Keratinocyte (primary cell): ENCODE results near the gene ATXN7L1. TPM values are rescaled to one million over a fixed set of nuclear protein-coding genes. Genes with fewer than 3 reads are reported as not detected.
A peak's percentile ranks its signal among the peaks of the same experiment; 100 is the strongest.

Experiments
- DNase-seq: peaks from one replicate; pipeline ENCODE4 v3.0.0-alpha.2; 2011; ENCODE audit warnings: low read depth, missing footprints, low spot score
- FAIRE-seq: peaks from 2 replicates; lab custom pipeline; 2011; peaks lifted over from hg19 to GRCh38; lab: Jason Lieb, UNC
- H2AFZ ChIP-seq: 2 replicates; pipeline ENCODE4 v1.6.0; 2012; ENCODE audit warnings: low read length, control low read depth, inconsistent platforms; ENCODE audit not compliant: control insufficient read depth
- H3K27ac ChIP-seq: 2 replicates; pipeline ENCODE4 v1.5.1; 2011; ENCODE audit warnings: low read length; ENCODE audit not compliant: control insufficient read depth, insufficient read depth
- H3K27me3 ChIP-seq: 3 replicates; pipeline ENCODE4 v1.6.0; 2011; ENCODE audit warnings: low read length; ENCODE audit not compliant: control insufficient read depth, insufficient read depth; ENCODE audit errors: extremely low read depth
- H3K36me3 ChIP-seq, 2 experiments: 2 replicates in 1 of 2; 3 replicates in 1 of 2; pipeline ENCODE4 v1.5.1; 2011; ENCODE audit warnings: low read length in 2 of 2, mild to moderate bottlenecking in 1 of 2; ENCODE audit not compliant: control insufficient read depth in 2 of 2, insufficient read depth in 2 of 2; ENCODE audit errors: extremely low read depth in 1 of 2
- H3K4me1 ChIP-seq: 3 replicates; pipeline ENCODE4 v1.5.1; 2011; ENCODE audit warnings: low read length; ENCODE audit not compliant: control insufficient read depth, insufficient read depth; ENCODE audit errors: extremely low read depth
- H3K4me2 ChIP-seq: 3 replicates; pipeline ENCODE4 v1.6.0; 2011; ENCODE audit warnings: low read depth, low read length; ENCODE audit not compliant: control insufficient read depth, insufficient read depth; ENCODE audit errors: extremely low read depth
- H3K4me3 ChIP-seq, 3 experiments: fragments of 200-600 bp in 1 of 3; sonication (generic) in 1 of 3; 2 replicates in 2 of 3; 3 replicates in 1 of 3; pipeline ENCODE4 v1.5.1; 2011 to 2016; ENCODE audit warnings: low read length in 3 of 3, mild to moderate bottlenecking in 3 of 3, control low read depth in 2 of 3, inconsistent platforms in 1 of 3, low read depth in 1 of 3, mixed read lengths in 1 of 3, mixed run types in 1 of 3, moderate library complexity in 1 of 3; ENCODE audit not compliant: control insufficient read depth in 2 of 3, insufficient read depth in 2 of 3; ENCODE audit errors: extremely low read depth in 1 of 3
- H3K79me2 ChIP-seq: 2 replicates; pipeline ENCODE4 v1.6.0; 2012; ENCODE audit warnings: low read length; ENCODE audit not compliant: control insufficient read depth, insufficient read depth
- H3K9ac ChIP-seq: 3 replicates; pipeline ENCODE4 v1.6.0; 2011; ENCODE audit warnings: low read length; ENCODE audit not compliant: control insufficient read depth, insufficient read depth; ENCODE audit errors: extremely low read depth
- H3K9me1 ChIP-seq: 3 replicates; pipeline ENCODE4 v1.6.0; 2011; ENCODE audit warnings: low read length; ENCODE audit not compliant: control insufficient read depth, insufficient read depth; ENCODE audit errors: extremely low read depth
- H3K9me3 ChIP-seq: 2 replicates; pipeline ENCODE4 v1.5.1; 2012; ENCODE audit warnings: low read depth, low read length; ENCODE audit not compliant: control insufficient read depth
- H4K20me1 ChIP-seq: 3 replicates; pipeline ENCODE4 v1.6.0; 2011; ENCODE audit warnings: low read length; ENCODE audit not compliant: control insufficient read depth, insufficient read depth; ENCODE audit errors: extremely low read depth
- EZH2 ChIP-seq: IDR thresholded peaks from one replicate; pipeline ENCODE4 v1.6.1; 2012; ENCODE audit warnings: inconsistent platforms, mild to moderate bottlenecking, low read length, moderate library complexity
- dilution Hi-C: fragments of 300-500 bp; cut with MboI; formaldehyde crosslinking; loops from one replicate; pipeline ENCODE4 v1.7.0; 2020; ENCODE audit warnings: low sequenced_read_pairs; ENCODE audit not compliant: extremely low pct_ligation_motif_present
- polyA plus RNA-seq, 5 experiments: library from polyadenylated mRNA; depleted of rRNA in 3 of 5; stranded (reverse) in 3 of 5; stranded (forward) in 1 of 5; unstranded in 1 of 5; fragments of >200 nt; gene quantifications; 1 replicate in 1 of 5; 2 replicates in 3 of 5; 3 replicates in 1 of 5; pipeline versions ENCODE4 v1.2.1 to v1.2.3, GENCODE V29; 2011 to 2012; ENCODE audit warnings: missing spikeins in 2 of 5, low read depth in 1 of 5, low replicate concordance in 1 of 5
- TF ChIP-seq, protein P1 (sequence below), 3 experiments: IDR thresholded peaks in 1 of 3; conservative IDR thresholded peaks in 1 of 3; optimal IDR thresholded peaks in 1 of 3; 2 replicates in 2 of 3; 3 replicates in 1 of 3; pipeline versions ENCODE3 to v1.5.1; 2011; ENCODE audit warnings: low read length in 3 of 3, mild to moderate bottlenecking in 3 of 3, moderate library complexity in 2 of 3, control low read depth in 1 of 3, inconsistent platforms in 1 of 3; ENCODE audit not compliant: insufficient read depth in 2 of 3; ENCODE audit errors: extremely low read depth in 1 of 3

ATXN7L1 gene
- polyA plus RNA-seq, 1 donor (not counting 4 experiments of a cell fraction or from before 2014, with no cell fraction given): 4.8 TPM

DNA sequence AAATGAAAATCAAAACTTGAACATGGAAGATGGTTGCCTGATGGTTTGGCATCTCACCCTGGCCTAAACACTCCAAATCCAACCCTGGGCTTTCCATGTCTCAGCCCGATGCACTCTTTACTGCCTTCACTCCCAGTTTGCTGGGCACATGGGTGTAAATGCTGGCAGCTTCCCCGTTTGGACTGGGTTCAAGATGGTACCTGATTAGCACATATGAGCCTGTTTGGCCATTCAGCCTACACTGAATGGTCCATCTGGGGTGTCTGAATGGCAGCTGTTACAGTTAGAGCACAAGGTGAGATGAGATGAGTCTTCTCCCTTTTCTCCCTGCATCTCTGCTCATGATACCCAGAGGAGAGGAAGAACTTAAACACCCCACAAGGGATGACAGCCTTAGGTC is 37.1 kb downstream of the ATXN7L1 start:
- dilution Hi-C loops: no loop called here
- Histone ChIP-seq H3K4me3 (no peak overlapping the region), H3K27me3 (no peaks in the 10 kb centered on the region), H3K9me3 (no peaks in the 10 kb centered on the region), H3K9me1 (no peaks in the 10 kb centered on the region), H2AFZ (no peak overlapping the region), H3K4me1 (peaks cover 46% of the 10 kb centered on the region), H4K20me1 (no peaks in the 10 kb centered on the region), H3K4me2 (no peak overlapping the region), H3K9ac (no peak overlapping the region), H3K79me2 (no peaks in the 10 kb centered on the region), H3K36me3 (no peaks in the 10 kb centered on the region), H3K27ac (no peak overlapping the region)
- TF ChIP-seq EZH2: no peak
- TF ChIP-seq, protein P1, sequence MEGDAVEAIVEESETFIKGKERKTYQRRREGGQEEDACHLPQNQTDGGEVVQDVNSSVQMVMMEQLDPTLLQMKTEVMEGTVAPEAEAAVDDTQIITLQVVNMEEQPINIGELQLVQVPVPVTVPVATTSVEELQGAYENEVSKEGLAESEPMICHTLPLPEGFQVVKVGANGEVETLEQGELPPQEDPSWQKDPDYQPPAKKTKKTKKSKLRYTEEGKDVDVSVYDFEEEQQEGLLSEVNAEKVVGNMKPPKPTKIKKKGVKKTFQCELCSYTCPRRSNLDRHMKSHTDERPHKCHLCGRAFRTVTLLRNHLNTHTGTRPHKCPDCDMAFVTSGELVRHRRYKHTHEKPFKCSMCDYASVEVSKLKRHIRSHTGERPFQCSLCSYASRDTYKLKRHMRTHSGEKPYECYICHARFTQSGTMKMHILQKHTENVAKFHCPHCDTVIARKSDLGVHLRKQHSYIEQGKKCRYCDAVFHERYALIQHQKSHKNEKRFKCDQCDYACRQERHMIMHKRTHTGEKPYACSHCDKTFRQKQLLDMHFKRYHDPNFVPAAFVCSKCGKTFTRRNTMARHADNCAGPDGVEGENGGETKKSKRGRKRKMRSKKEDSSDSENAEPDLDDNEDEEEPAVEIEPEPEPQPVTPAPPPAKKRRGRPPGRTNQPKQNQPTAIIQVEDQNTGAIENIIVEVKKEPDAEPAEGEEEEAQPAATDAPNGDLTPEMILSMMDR (optimal IDR thresholded peaks at IDR 0.05 in 1 of 3, IDR thresholded peaks at IDR 0.05 in 1 of 3, conservative IDR thresholded peaks at IDR 0.05 in 1 of 3; ENCODE audit: extremely low read depth in 1 of 3, insufficient read depth in 2 of 3, low read length in 3 of 3): no peak
- FAIRE-seq: no peak
- no peak for DNase-seq

DNA sequence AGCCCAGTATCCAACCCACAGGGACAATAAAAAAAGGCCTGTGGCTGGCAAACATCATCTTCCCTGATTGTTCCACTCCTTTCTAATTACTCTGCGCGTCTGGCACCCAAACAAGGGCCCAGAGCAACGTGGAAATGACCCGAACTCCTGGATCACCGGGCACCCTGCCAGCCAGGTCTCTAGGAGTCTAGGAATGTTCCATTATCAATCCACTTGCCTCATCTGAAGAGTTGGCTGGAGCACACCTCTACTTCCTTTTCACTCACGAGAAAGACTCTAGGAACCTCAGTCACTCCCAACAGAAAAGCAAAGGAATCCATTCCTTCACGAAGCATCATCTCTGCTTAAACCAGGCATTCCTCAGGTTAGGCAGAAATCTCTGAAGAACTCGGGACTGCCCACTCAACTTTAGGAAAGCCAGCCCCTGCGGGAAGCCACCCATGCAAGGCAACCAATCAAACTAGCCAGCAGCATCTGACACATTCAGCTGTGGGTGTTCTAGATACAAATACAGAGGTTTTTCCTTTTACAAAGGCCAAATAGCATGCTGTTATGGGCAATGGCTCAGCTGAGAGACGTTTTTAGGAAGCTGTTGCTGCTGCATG is 37.7 kb downstream of the ATXN7L1 start:
- no peaks in the 10 kb centered on the region for H3K9me3 ChIP-seq
- FAIRE-seq (peak; percentile 52), DNase-seq (no peak)
- no peaks in the 10 kb centered on the region for H3K9me1 ChIP-seq
- H3K36me3 ChIP-seq: no peaks in the 10 kb centered on the region
- H3K4me2 ChIP-seq: peak overlapping the region; percentile 39
- H3K27me3 ChIP-seq: no peaks in the 10 kb centered on the region
- H2AFZ ChIP-seq: peak overlapping the region; percentile 41
- no peak for TF ChIP-seq EZH2
- TF ChIP-seq, protein P1 (optimal IDR thresholded peaks at IDR 0.05 in 1 of 3, IDR thresholded peaks at IDR 0.05 in 1 of 3, conservative IDR thresholded peaks at IDR 0.05 in 1 of 3; ENCODE audit: extremely low read depth in 1 of 3, insufficient read depth in 2 of 3, low read length in 3 of 3): no peak
- no peaks in the 10 kb centered on the region for H3K79me2 ChIP-seq
- no peak overlapping the region for H3K4me3 ChIP-seq
- H3K9ac ChIP-seq: no peak overlapping the region
- no peaks in the 10 kb centered on the region for H4K20me1 ChIP-seq
- H3K4me1 ChIP-seq: peaks cover 46% of the 10 kb centered on the region
- dilution Hi-C loops: no loop called here
- H3K27ac ChIP-seq: peak overlapping the region; percentile 23
